Sigmoid colon (tissue), 4 donors: ENCODE measurements around the gene MFAP5.

ENCODE experiments used
- EP300 ChIP-seq, 4 donors: sonication (generic); formaldehyde crosslinking; IDR thresholded peaks; one replicate each; pipeline ENCODE4 v1.6.1; 2017; ENCODE audit warnings: antibody characterized with exemption in 4 of 4
- POLR2A ChIP-seq, 2 donors: fragments of 450-650 bp; IDR thresholded peaks; one replicate each; pipeline ENCODE4 v1.6.1; 2016; ENCODE audit warnings: antibody characterized with exemption in 2 of 2, mild to moderate bottlenecking in 2 of 2, moderate library complexity in 2 of 2
- TF ChIP-seq, protein P1 (sequence below), 4 experiments: fragments of 450-650 bp in 3 of 4; fragments of 200-600 bp in 1 of 4; IDR thresholded peaks; one replicate each; pipeline ENCODE4 v1.5.1; 2016 to 2019; ENCODE audit warnings: antibody characterized with exemption in 4 of 4, mild to moderate bottlenecking in 3 of 4, moderate library complexity in 2 of 4

GRCh38 chr12:8629486-8630033 is 33.1 kb downstream of the MFAP5 start:
- TF ChIP-seq, protein P1, sequence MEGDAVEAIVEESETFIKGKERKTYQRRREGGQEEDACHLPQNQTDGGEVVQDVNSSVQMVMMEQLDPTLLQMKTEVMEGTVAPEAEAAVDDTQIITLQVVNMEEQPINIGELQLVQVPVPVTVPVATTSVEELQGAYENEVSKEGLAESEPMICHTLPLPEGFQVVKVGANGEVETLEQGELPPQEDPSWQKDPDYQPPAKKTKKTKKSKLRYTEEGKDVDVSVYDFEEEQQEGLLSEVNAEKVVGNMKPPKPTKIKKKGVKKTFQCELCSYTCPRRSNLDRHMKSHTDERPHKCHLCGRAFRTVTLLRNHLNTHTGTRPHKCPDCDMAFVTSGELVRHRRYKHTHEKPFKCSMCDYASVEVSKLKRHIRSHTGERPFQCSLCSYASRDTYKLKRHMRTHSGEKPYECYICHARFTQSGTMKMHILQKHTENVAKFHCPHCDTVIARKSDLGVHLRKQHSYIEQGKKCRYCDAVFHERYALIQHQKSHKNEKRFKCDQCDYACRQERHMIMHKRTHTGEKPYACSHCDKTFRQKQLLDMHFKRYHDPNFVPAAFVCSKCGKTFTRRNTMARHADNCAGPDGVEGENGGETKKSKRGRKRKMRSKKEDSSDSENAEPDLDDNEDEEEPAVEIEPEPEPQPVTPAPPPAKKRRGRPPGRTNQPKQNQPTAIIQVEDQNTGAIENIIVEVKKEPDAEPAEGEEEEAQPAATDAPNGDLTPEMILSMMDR (IDR thresholded peaks at IDR 0.05) = no peak
- TF ChIP-seq EP300 (IDR thresholded peaks at IDR 0.05) (no peak), POLR2A (IDR thresholded peaks at IDR 0.05) (no peak)
